H1 (cell line): ENCODE data around the gene RHOV. TPM values are rescaled to one million over a fixed set of nuclear protein-coding genes. Genes with fewer than 3 reads are reported as not detected.

Experiments
- CTCF ChIA-PET: fragments of 300-600 bp; sonication (Branson Sonifier 250); formaldehyde crosslinking; loops from one replicate; lab custom pipeline; 2021; ENCODE audit not compliant: partially characterized antibody; lab: Charles Lee
- POLR2A ChIA-PET: fragments of 300-600 bp; sonication (Branson Sonifier 250); formaldehyde crosslinking; loops from one replicate; lab custom pipeline; 2021; ENCODE audit warnings: inconsistent platforms; ENCODE audit not compliant: partially characterized antibody; lab: Charles Lee
- DNase-seq, 2 experiments: peaks; one replicate each; pipeline versions ENCODE4 v3.0.0 to v3.0.0-alpha.2; 2010 to 2022; ENCODE audit warnings: low spot score in 2 of 2, low read depth in 1 of 2, mixed read lengths in 1 of 2
- FAIRE-seq: peaks from 2 replicates; lab custom pipeline; 2011; peaks lifted over from hg19 to GRCh38; lab: Jason Lieb, UNC
- H2AFZ ChIP-seq: 2 replicates; pipeline ENCODE4 v1.8.1; 2012; ENCODE audit warnings: low read length, inconsistent platforms
- H2AK5ac ChIP-seq: 2 replicates; pipeline ENCODE4 v1.6.1; 2013; ENCODE audit warnings: low read depth, low read length
- H2BK120ac ChIP-seq: replicated peaks from 2 replicates; pipeline ENCODE3; 2013; ENCODE audit warnings: low read depth, low read length, inconsistent platforms
- H2BK12ac ChIP-seq: 2 replicates; pipeline ENCODE4 v1.6.1; 2013; ENCODE audit warnings: low read depth, low read length
- H2BK15ac ChIP-seq: 2 replicates; pipeline ENCODE4 v1.6.1; 2013; ENCODE audit warnings: low read length
- H2BK20ac ChIP-seq: 2 replicates; pipeline ENCODE4 v1.6.1; 2013; ENCODE audit warnings: low read length
- H2BK5ac ChIP-seq: 2 replicates; pipeline ENCODE4 v1.6.1; 2013; ENCODE audit warnings: low read depth, low read length
- H3K14ac ChIP-seq: 2 replicates; pipeline ENCODE4 v1.6.1; 2013; ENCODE audit warnings: inconsistent platforms; ENCODE audit not compliant: insufficient read length
- H3K18ac ChIP-seq: 2 replicates; pipeline ENCODE4 v1.6.1; 2013; ENCODE audit warnings: low read length; ENCODE audit errors: extremely low read depth
- H3K23ac ChIP-seq: 2 replicates; pipeline ENCODE4 v1.6.1; 2013; ENCODE audit warnings: inconsistent platforms; ENCODE audit not compliant: insufficient read length
- H3K23me2 ChIP-seq: 2 replicates; pipeline ENCODE4 v1.6.1; 2013; ENCODE audit warnings: low read depth, low read length
- H3K27ac ChIP-seq: 2 replicates; pipeline ENCODE4 v1.6.1; 2011; ENCODE audit warnings: low read depth, low read length, inconsistent platforms
- H3K27me3 ChIP-seq, 4 experiments: replicated peaks in 1 of 4; 1 replicate in 1 of 4; 2 replicates in 3 of 4; pipeline versions ENCODE4 v1.6.1 to v1.8.1; 2011 to 2013; ENCODE audit warnings: low read length in 3 of 4, mild to moderate bottlenecking in 3 of 4, inconsistent platforms in 2 of 4, mixed read lengths in 2 of 4, moderate library complexity in 1 of 4; ENCODE audit not compliant: control insufficient read depth in 3 of 4, insufficient read depth in 3 of 4; ENCODE audit errors: extremely low read depth in 1 of 4
- H3K36me3 ChIP-seq, 4 experiments: 2 replicates each; pipeline versions ENCODE4 v1.6.1 to v1.8.1; 2011 to 2013; ENCODE audit warnings: mild to moderate bottlenecking in 4 of 4, low read length in 3 of 4, moderate library complexity in 2 of 4, control low read depth in 1 of 4, inconsistent platforms in 1 of 4; ENCODE audit not compliant: insufficient read depth in 4 of 4, control insufficient read depth in 2 of 4
- H3K4ac ChIP-seq: replicated peaks from 2 replicates; pipeline ENCODE3; 2013; ENCODE audit warnings: low read length, low read depth, mixed read lengths, inconsistent platforms; ENCODE audit not compliant: insufficient read length
- H3K4me1 ChIP-seq, 4 experiments: replicated peaks in 1 of 4; 1 replicate in 1 of 4; 2 replicates in 3 of 4; pipeline versions ENCODE4 v1.6.1 to v1.8.1; 2011 to 2013; ENCODE audit warnings: low read length in 3 of 4, inconsistent platforms in 2 of 4, mixed read lengths in 1 of 4; ENCODE audit not compliant: insufficient read depth in 4 of 4, control insufficient read depth in 3 of 4
- H3K4me2 ChIP-seq, 2 experiments: 2 replicates each; pipeline versions ENCODE4 v1.6.1 to v1.8.1; 2011 to 2013; ENCODE audit warnings: low read depth in 2 of 2, low read length in 2 of 2, control low read depth in 1 of 2, inconsistent platforms in 1 of 2, mild to moderate bottlenecking in 1 of 2; ENCODE audit not compliant: insufficient read depth in 1 of 2
- H3K4me3 ChIP-seq, 4 experiments: fragments of 200-600, 300-600 bp in 1 of 4; sonication (generic), shearing (Covaris generic), sonication (Bioruptor Twin) in 1 of 4; 2 replicates each; pipeline versions ENCODE4 v1.5.1 to v1.8.1; 2011 to 2016; ENCODE audit warnings: low read length in 4 of 4, low read depth in 3 of 4, control low read depth in 2 of 4, inconsistent platforms in 2 of 4, mild to moderate bottlenecking in 2 of 4, mixed read lengths in 1 of 4, moderate library complexity in 1 of 4; ENCODE audit not compliant: insufficient read depth in 2 of 4; ENCODE audit errors: extremely low read depth in 1 of 4
- H3K56ac ChIP-seq: replicated peaks from 2 replicates; pipeline ENCODE3; 2013; ENCODE audit warnings: low read depth, mild to moderate bottlenecking, mixed read lengths, low read length, inconsistent platforms; ENCODE audit not compliant: insufficient read length
- H3K79me1 ChIP-seq: 2 replicates; pipeline ENCODE4 v1.6.1; 2013; ENCODE audit warnings: low read depth, low read length, control low read depth
- H3K79me2 ChIP-seq, 2 experiments: 2 replicates each; pipeline versions ENCODE4 v1.6.1 to v1.8.1; 2012 to 2013; ENCODE audit warnings: low read length in 2 of 2, mild to moderate bottlenecking in 2 of 2, inconsistent platforms in 1 of 2; ENCODE audit not compliant: insufficient read depth in 2 of 2, control insufficient read depth in 1 of 2
- H3K9ac ChIP-seq, 4 experiments: replicated peaks in 1 of 4; 1 replicate in 1 of 4; 2 replicates in 3 of 4; pipeline versions ENCODE4 v1.6.1 to v1.8.1; 2011 to 2013; ENCODE audit warnings: low read depth in 3 of 4, low read length in 3 of 4, control low read depth in 2 of 4, mild to moderate bottlenecking in 2 of 4, moderate library complexity in 2 of 4, inconsistent platforms in 1 of 4; ENCODE audit errors: extremely low read depth in 1 of 4
- H3K9me3 ChIP-seq, 2 experiments: 2 replicates each; pipeline versions ENCODE4 v1.6.1 to v1.8.1; 2012 to 2013; ENCODE audit warnings: mild to moderate bottlenecking in 2 of 2, moderate library complexity in 2 of 2, control low read depth in 1 of 2, inconsistent platforms in 1 of 2, low read depth in 1 of 2, low read length in 1 of 2, mixed read lengths in 1 of 2; ENCODE audit not compliant: insufficient read depth in 2 of 2
- H4K20me1 ChIP-seq, 2 experiments: replicated peaks in 1 of 2; 2 replicates each; pipeline versions ENCODE3 to v1.8.1; 2011 to 2013; ENCODE audit warnings: inconsistent platforms in 2 of 2, low read length in 2 of 2, mild to moderate bottlenecking in 1 of 2; ENCODE audit not compliant: insufficient read depth in 2 of 2, control insufficient read depth in 1 of 2
- H4K5ac ChIP-seq: 2 replicates; pipeline ENCODE4 v1.6.1; 2013; ENCODE audit warnings: low read length, low read depth, mixed read lengths, inconsistent platforms; ENCODE audit not compliant: insufficient read length
- H4K8ac ChIP-seq: 2 replicates; pipeline ENCODE4 v1.8.0; 2013; ENCODE audit warnings: mild to moderate bottlenecking, moderate library complexity, low read length, inconsistent platforms; ENCODE audit not compliant: insufficient read depth; ENCODE audit errors: extremely low read depth
- H4K91ac ChIP-seq: replicated peaks from 2 replicates; pipeline ENCODE3; 2013; ENCODE audit warnings: low read length, mixed read lengths, inconsistent platforms; ENCODE audit not compliant: insufficient read length
- CBX5 ChIP-seq: fragments of 300-800, 300-1000 bp; sonication (generic); IDR thresholded peaks from 2 replicates; pipeline ENCODE4 v1.7.1; 2016; ENCODE audit warnings: antibody characterized with exemption, low read length, low read depth
- CHD1 ChIP-seq: IDR thresholded peaks from 2 replicates; pipeline ENCODE4 v1.6.1; 2012; ENCODE audit warnings: low read depth, low read length, improper control_type of control experiment
- EP300 ChIP-seq, 2 experiments: IDR thresholded peaks; 1 replicate in 1 of 2; 2 replicates in 1 of 2; pipeline ENCODE4 v1.6.1; 2011 to 2012; ENCODE audit warnings: low read depth in 2 of 2, low read length in 2 of 2, mild to moderate bottlenecking in 2 of 2, borderline replicate concordance in 1 of 2, inconsistent platforms in 1 of 2, moderate library complexity in 1 of 2
- EZH2 ChIP-seq: fragments of 200-600 bp; sonication (generic); IDR thresholded peaks from 2 replicates; pipeline ENCODE4 v1.7.1; 2012; ENCODE audit warnings: low read depth, mild to moderate bottlenecking, moderate library complexity, low read length, inconsistent platforms; ENCODE audit not compliant: severe bottlenecking
- FOSL1 ChIP-seq: IDR thresholded peaks from 2 replicates; pipeline ENCODE4 v1.6.1; 2011; ENCODE audit warnings: mild to moderate bottlenecking, low read depth, low read length, moderate library complexity; ENCODE audit not compliant: insufficient read depth
- POLR2AphosphoS5 ChIP-seq: IDR thresholded peaks from 2 replicates; pipeline ENCODE4 v1.6.1; 2011; ENCODE audit warnings: low read depth, low read length
- RBBP5 ChIP-seq: IDR thresholded peaks from 2 replicates; pipeline ENCODE4 v1.7.1; 2012; ENCODE audit warnings: low read depth, mild to moderate bottlenecking, inconsistent platforms, low read length, moderate library complexity, borderline replicate concordance
- SIN3A ChIP-seq, 2 experiments: IDR thresholded peaks in 1 of 2; conservative IDR thresholded peaks in 1 of 2; 2 replicates each; pipeline ENCODE4 v1.6.1; 2011 to 2012; ENCODE audit warnings: low read length in 2 of 2, improper control_type of control experiment in 1 of 2, low read depth in 1 of 2, mild to moderate bottlenecking in 1 of 2
- SIX5 ChIP-seq: IDR thresholded peaks from 2 replicates; pipeline ENCODE4 v1.6.1; 2011; ENCODE audit warnings: mild to moderate bottlenecking, low read depth, low read length
- SP4 ChIP-seq: IDR thresholded peaks from 2 replicates; pipeline ENCODE4 v1.6.1; 2012; ENCODE audit warnings: low read length, inconsistent platforms
- SRF ChIP-seq: IDR thresholded peaks from 2 replicates; pipeline ENCODE4 v1.6.1; 2011; ENCODE audit warnings: mild to moderate bottlenecking, low read depth, low read length, moderate library complexity
- TAF7 ChIP-seq: optimal IDR thresholded peaks from 2 replicates; pipeline ENCODE3; 2011; ENCODE audit warnings: low read depth, mild to moderate bottlenecking, inconsistent platforms, low read length, moderate library complexity, borderline replicate concordance
- YY1 ChIP-seq: IDR thresholded peaks from 2 replicates; pipeline ENCODE4 v1.6.1; 2011; ENCODE audit warnings: low read depth, mild to moderate bottlenecking, low read length
- WGBS, 2 experiments: shearing (Covaris generic) in 1 of 2; methylation state at CpG; one replicate each; pipeline versions ENCODE4 v1.1.6 to v1.1.7; 2013 to 2015; ENCODE audit warnings: low lambda C conversion rate in 2 of 2, mixed read lengths in 2 of 2, inconsistent platforms in 1 of 2, low coverage in 1 of 2, missing lambda C conversion rate in 1 of 2; ENCODE audit not compliant: insufficient replicate concordance in 2 of 2, insufficient coverage in 1 of 2, insufficient read length in 1 of 2; ENCODE audit errors: extremely low coverage in 1 of 2, missing lambda C conversion rate in 1 of 2; 5-methylcytosine and 5-hydroxymethylcytosine counted together
- polyA plus RNA-seq, 7 experiments: library from polyadenylated mRNA; depleted of rRNA in 3 of 7; stranded (reverse) in 5 of 7; unstranded in 2 of 7; fragments of >200 nt in 5 of 7; fragments of 200-250 nt in 2 of 7; gene quantifications; 1 replicate in 5 of 7; 2 replicates in 1 of 7; 4 replicates in 1 of 7; pipeline versions ENCODE4 v1.2.1 to v1.2.3, GENCODE V29; 2011 to 2013; ENCODE audit warnings: missing spikeins in 2 of 7, mixed read lengths in 2 of 7
- total RNA-seq: library from RNA; stranded (reverse); fragmentation: NEBNext Ultra II Directional; extraction: Animal tissue kit (Norgen Biotek cat#: 25700); gene quantifications from 2 replicates; pipeline ENCODE4 v1.2.1, GENCODE V29; 2021

RHOV gene
- total and polyA plus RNA-seq, 2 of the 8 experiments (the other 6 are each of a cell fraction or from before 2014, with no cell fraction given), result 1.5 to 2.7 TPM

- no peaks in the 10 kb centered on the region for H3K9me3 ChIP-seq
- no peak for FAIRE-seq
- no peaks in the 10 kb centered on the region for H3K27me3 ChIP-seq
- H2BK15ac ChIP-seq, result no peak overlapping the region
- no peak overlapping the region for H4K5ac ChIP-seq
- H2BK12ac ChIP-seq, result no peak overlapping the region
- peaks cover 3% of the 10 kb centered on the region; the same call in 1 of the 2 replicates for H3K79me1 ChIP-seq
- DNase-seq, result no peak
- TF ChIP-seq TAF7 (no peak), RBBP5 (no peak), POLR2AphosphoS5 (no peak), SRF (no peak), CBX5 (no peak), CHD1 (no peak), SIX5 (no peak), SIN3A (conservative IDR thresholded peaks at IDR 0.05 in 1 of 2, IDR thresholded peaks at IDR 0.05 in 1 of 2; ENCODE audit: low read depth in 1 of 2, low read length in 2 of 2) (no peak), FOSL1 (no peak), SP4 (no peak), EP300 (IDR thresholded peaks at IDR 0.05; ENCODE audit: borderline replicate concordance in 1 of 2, low read depth in 2 of 2, low read length in 2 of 2) (no peak), YY1 (no peak), EZH2 (no peak)
- H2BK120ac ChIP-seq, result no peak overlapping the region
- no peak overlapping the region for H3K4me2 ChIP-seq
- no peak overlapping the region for H4K91ac ChIP-seq
- H3K4ac ChIP-seq, result no peak overlapping the region
- peaks cover 18 to 57% (median 44%) of the 10 kb centered on the region in 4 experiments; a peak in 7 of 8 replicates for H3K36me3 ChIP-seq
- H4K20me1 ChIP-seq, result peaks cover 5 to 6% of the 10 kb centered on the region in 2 experiments
- H3K14ac ChIP-seq, result no peak overlapping the region
- H3K4me1 ChIP-seq, result peaks cover 0 to 3% (median 0%) of the 10 kb centered on the region in 4 experiments; a peak in 1 of 7 replicates
- H3K27ac ChIP-seq, result no peak overlapping the region
- peaks cover 0 to 15% of the 10 kb centered on the region in 2 experiments; a peak in 2 of 4 replicates for H3K79me2 ChIP-seq
- H3K18ac ChIP-seq, result no peak overlapping the region
- no peak overlapping the region for H2AFZ ChIP-seq
- H3K56ac ChIP-seq, result no peak overlapping the region
- H3K4me3 ChIP-seq, result no peak overlapping the region
- no peak overlapping the region for H4K8ac ChIP-seq
- ChIA-PET POLR2A (interaction anchor here (1.5 to 1.7 kb wide), 3 partner anchors 10 to 16 kb away, joined by 3 to 8 read pairs (median 3); partner anchors contain the start of gene SPINT1), CTCF (interaction anchor here (0.7 to 7.3 kb wide), 3 partner anchors 9 to 41 kb away, joined by 3 to 157 read pairs (median 5); partner anchors contain the start of genes SPINT1 and VPS18)
- H3K9ac ChIP-seq, result no peak overlapping the region
- no peaks in the 10 kb centered on the region for H3K23me2 ChIP-seq
- H2BK20ac ChIP-seq, result no peak overlapping the region
- no peak overlapping the region for H2AK5ac ChIP-seq
- no peak overlapping the region for H3K23ac ChIP-seq
- 88% methylated on average over 14 of the region's 16 CpGs; no CpG with 5 or more reads in 1 of the 2 experiments for WGBS, 2 experiments
- H2BK5ac ChIP-seq, result no peak overlapping the region
Measured at GRCh38 chr15:40853241-40853890, 20.7 kb downstream of the RHOV start.
